WTC11 (cell line): ENCODE results near the gene SFXN1.

Source experiments
- TF ChIP-seq, protein P1 (sequence below): fragments of 200-600 bp; IDR thresholded peaks from 2 replicates; pipeline ENCODE4 v1.8.0; 2022; ENCODE audit warnings: antibody characterized with exemption
- TF ChIP-seq, protein P2 (sequence below): sonication (generic); formaldehyde crosslinking; IDR thresholded peaks from 2 replicates; pipeline ENCODE4 v1.8.1; 2023; ENCODE audit warnings: mild to moderate bottlenecking, missing genetic modification reagents, moderate library complexity

DNA sequence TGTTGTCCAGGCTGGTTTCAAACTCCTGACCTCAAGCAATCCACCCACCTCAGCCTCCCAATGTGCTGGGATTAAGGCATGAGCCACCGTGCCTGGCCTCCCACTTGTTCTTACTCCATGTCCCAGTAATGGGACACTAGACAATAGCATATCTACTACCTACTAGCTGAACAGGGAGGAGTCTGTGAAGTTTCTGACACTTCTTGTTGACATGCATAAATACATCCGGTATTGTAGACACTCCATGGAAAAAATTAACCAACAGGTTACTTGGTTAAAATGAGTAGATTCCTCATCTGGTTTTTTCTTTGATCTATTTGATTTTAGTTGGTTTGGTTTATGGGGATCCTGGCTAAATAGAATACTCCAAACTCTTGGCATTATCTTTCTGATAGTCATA is 88.3 kb downstream of the SFXN1 start:
- TF ChIP-seq, protein P1, sequence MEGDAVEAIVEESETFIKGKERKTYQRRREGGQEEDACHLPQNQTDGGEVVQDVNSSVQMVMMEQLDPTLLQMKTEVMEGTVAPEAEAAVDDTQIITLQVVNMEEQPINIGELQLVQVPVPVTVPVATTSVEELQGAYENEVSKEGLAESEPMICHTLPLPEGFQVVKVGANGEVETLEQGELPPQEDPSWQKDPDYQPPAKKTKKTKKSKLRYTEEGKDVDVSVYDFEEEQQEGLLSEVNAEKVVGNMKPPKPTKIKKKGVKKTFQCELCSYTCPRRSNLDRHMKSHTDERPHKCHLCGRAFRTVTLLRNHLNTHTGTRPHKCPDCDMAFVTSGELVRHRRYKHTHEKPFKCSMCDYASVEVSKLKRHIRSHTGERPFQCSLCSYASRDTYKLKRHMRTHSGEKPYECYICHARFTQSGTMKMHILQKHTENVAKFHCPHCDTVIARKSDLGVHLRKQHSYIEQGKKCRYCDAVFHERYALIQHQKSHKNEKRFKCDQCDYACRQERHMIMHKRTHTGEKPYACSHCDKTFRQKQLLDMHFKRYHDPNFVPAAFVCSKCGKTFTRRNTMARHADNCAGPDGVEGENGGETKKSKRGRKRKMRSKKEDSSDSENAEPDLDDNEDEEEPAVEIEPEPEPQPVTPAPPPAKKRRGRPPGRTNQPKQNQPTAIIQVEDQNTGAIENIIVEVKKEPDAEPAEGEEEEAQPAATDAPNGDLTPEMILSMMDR, result no peak
- TF ChIP-seq, protein P2, sequence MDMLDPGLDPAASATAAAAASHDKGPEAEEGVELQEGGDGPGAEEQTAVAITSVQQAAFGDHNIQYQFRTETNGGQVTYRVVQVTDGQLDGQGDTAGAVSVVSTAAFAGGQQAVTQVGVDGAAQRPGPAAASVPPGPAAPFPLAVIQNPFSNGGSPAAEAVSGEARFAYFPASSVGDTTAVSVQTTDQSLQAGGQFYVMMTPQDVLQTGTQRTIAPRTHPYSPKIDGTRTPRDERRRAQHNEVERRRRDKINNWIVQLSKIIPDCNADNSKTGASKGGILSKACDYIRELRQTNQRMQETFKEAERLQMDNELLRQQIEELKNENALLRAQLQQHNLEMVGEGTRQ, result no peak
